Measurements from ENCODE around the gene MOCS1. TPM values are rescaled to one million over a fixed set of nuclear protein-coding genes. Genes with fewer than 3 reads are reported as not detected.

The MOCS1 gene
- total RNA-seq, 1 donor from 2014 or later, result 22.9 TPM

DNA sequence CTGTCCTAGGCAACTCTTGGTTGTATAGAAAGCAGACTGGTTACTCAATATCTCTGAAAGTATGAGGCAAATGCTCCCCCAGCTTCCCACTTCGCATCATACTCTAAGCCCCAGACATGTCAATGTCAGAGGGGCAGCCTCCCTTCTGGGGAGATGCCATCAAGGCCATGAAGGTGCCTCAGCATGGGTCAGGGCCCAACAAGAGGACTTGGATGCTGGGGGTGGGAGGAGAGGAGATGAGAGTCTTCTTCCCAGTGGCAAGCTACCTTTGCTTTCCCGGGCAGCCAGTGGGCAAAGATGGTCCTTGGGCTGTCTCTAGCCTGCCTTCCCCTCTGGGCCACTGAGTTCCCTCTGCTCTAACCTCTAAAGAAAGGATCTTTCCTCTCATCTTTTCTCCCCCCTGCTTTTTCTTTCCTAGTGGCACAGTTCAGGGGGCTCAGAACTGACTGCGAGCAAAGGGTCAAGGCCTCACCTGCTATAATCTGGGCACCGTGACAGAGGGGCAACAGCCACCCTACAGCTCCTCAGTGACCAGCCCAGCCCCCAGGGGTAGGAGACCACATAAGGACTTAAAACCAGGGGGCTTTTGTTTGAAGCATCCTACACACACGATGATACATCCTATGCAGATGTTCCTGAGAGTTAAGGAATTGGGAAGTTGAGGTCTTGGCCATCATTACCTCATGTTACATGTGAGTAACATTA, 26.2 kb downstream of the MOCS1 start:
- H3K27ac ChIP-seq, result no peak overlapping the region
- peaks cover 64% of the 10 kb centered on the region for H3K36me3 ChIP-seq

GRCh38 chr6:39906318-39906761, 27.9 kb downstream of the MOCS1 start:
- ATAC-seq (no peak), DNase-seq (no peak)
- Histone ChIP-seq H3K27me3 (ENCODE audit: low read depth) (no peaks in the 10 kb centered on the region), H3K9me3 (no peaks in the 10 kb centered on the region), H3K27ac (no peak overlapping the region), H3K36me3 (peaks cover 56% of the 10 kb centered on the region), H3K4me3 (no peak overlapping the region), H3K4me1 (no peaks in the 10 kb centered on the region)
- TF ChIP-seq, protein P1, sequence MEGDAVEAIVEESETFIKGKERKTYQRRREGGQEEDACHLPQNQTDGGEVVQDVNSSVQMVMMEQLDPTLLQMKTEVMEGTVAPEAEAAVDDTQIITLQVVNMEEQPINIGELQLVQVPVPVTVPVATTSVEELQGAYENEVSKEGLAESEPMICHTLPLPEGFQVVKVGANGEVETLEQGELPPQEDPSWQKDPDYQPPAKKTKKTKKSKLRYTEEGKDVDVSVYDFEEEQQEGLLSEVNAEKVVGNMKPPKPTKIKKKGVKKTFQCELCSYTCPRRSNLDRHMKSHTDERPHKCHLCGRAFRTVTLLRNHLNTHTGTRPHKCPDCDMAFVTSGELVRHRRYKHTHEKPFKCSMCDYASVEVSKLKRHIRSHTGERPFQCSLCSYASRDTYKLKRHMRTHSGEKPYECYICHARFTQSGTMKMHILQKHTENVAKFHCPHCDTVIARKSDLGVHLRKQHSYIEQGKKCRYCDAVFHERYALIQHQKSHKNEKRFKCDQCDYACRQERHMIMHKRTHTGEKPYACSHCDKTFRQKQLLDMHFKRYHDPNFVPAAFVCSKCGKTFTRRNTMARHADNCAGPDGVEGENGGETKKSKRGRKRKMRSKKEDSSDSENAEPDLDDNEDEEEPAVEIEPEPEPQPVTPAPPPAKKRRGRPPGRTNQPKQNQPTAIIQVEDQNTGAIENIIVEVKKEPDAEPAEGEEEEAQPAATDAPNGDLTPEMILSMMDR (IDR thresholded peaks at IDR 0.05), result no peak
- intact Hi-C loops (cut with DNase I), result no loop called here

More for the DNA sequence above, 26.2 kb downstream of the MOCS1 start:
- DNase-seq (no peak), ATAC-seq (no peak)
- Histone ChIP-seq H3K4me1 (no peaks in the 10 kb centered on the region), H3K4me3 (no peak overlapping the region), H3K9me3 (no peaks in the 10 kb centered on the region), H3K27me3 (ENCODE audit: low read depth) (no peaks in the 10 kb centered on the region)
- TF ChIP-seq, protein P1 (IDR thresholded peaks at IDR 0.05), result no peak
- intact Hi-C loops (cut with DNase I), result no loop called here

- no peaks in the 10 kb centered on the region for H3K9me3 ChIP-seq
- no peaks in the 10 kb centered on the region for H3K4me1 ChIP-seq
- ATAC-seq, result no peak
- H3K27ac ChIP-seq, result no peak overlapping the region
- intact Hi-C loops (cut with DNase I), result no loop called here
- H3K27me3 ChIP-seq (ENCODE audit: low read depth), result no peaks in the 10 kb centered on the region
- DNase-seq, result no peak
- H3K36me3 ChIP-seq, result peaks cover 60% of the 10 kb centered on the region
- no peak overlapping the region for H3K4me3 ChIP-seq
- TF ChIP-seq, protein P1 (IDR thresholded peaks at IDR 0.05), result no peak
Observed at GRCh38 chr6:39905640-39905975, 28.7 kb downstream of the MOCS1 start.

GRCh38 chr6:39904946-39905639, 29.2 kb downstream of the MOCS1 start:
- intact Hi-C loops (cut with DNase I), result no loop called here
- Histone ChIP-seq H3K4me3 (no peak overlapping the region), H3K27me3 (ENCODE audit: low read depth) (no peaks in the 10 kb centered on the region), H3K27ac (no peak overlapping the region), H3K36me3 (peaks cover 60% of the 10 kb centered on the region), H3K4me1 (no peaks in the 10 kb centered on the region), H3K9me3 (no peaks in the 10 kb centered on the region)
- ATAC-seq, result no peak
- DNase-seq, result no peak
- TF ChIP-seq, protein P1 (IDR thresholded peaks at IDR 0.05), result no peak

DNA sequence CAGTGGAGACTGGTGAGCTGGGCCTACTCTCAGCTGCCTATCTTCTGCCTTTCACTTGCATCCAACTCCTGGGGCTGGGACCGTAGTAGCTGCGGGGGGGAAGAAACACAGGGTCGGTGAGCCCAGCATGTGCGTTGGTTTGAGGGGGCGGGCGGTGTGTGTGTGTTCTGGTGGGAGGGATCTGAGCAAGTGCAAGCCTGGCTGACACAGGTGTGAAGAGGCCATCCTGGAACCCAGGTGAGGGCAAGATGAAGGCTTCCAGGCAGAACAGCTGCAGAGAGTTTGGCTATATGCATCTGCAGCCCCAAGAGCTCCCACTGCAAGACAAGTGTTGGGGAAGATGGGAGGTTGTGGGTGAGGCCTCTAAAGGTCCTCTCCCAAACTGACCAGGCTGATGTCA, 30.6 kb downstream of the MOCS1 start:
- DNase-seq (no peak), ATAC-seq (no peak)
- Histone ChIP-seq H3K4me1 (no peaks in the 10 kb centered on the region), H3K4me3 (no peak overlapping the region), H3K27ac (no peak overlapping the region), H3K9me3 (no peaks in the 10 kb centered on the region), H3K27me3 (ENCODE audit: low read depth) (no peaks in the 10 kb centered on the region), H3K36me3 (peaks cover 59% of the 10 kb centered on the region)
- TF ChIP-seq, protein P1 (IDR thresholded peaks at IDR 0.05), result no peak
- intact Hi-C loops (cut with DNase I), result no loop called here
